GM21447 (cell line): ENCODE measurements around the gene KCTD3.

Experiments
- ATAC-seq: cut with Tn5 transposase; IDR thresholded peaks from one replicate; pipeline ENCODE4 v1.9.1; 2021; ENCODE audit not compliant: unreplicated experiment

KCTD3 gene

GRCh38 chr1:215650446-215651149, 83.5 kb downstream of the KCTD3 start:
- no peak for ATAC-seq

DNA sequence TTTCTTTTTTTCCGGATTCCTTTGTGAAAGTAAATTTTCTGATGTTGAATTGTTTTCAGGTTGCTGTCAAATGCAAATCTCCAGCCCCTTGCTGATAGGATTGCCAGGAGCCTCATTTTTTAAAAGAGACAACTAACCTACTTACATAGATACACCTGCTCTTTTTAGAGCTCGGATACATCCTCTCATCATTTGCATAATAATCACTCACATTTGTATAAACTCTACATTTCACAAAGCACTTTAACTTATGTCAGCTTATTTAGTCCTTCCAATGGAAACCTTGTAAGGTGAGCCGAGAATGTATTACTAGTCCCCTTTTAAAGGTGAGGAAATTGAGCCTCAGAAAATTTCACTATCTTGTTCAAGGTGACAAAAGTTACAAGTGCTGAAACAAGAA, 84.8 kb downstream of the KCTD3 start:
- ATAC-seq, result no peak

- ATAC-seq, result no peak
These were observed 85.3 kb downstream of the KCTD3 start for GRCh38 chr1:215652371-215652770.

DNA sequence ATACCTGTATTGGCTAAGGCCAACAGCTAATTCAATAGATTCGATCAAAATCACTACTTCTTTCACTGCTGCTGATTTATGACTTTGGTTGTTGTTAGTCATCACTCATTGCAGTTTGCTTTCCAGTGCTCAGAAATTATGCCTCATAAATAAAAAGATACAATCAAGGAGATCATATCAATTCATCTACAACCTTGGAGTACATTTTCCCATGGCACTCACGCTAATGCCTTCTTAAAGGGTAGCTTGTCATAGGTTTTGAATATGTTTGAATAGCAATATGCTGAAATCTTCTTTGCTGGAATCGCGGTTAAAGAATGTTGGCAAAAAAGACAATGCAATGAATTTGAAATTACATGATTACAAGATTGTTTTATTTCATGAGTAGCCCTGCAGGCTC, 89.9 kb downstream of the KCTD3 start:
- no peak for ATAC-seq

GRCh38 chr1:215660259-215660658, 93.2 kb downstream of the KCTD3 start:
- ATAC-seq, result no peak

DNA sequence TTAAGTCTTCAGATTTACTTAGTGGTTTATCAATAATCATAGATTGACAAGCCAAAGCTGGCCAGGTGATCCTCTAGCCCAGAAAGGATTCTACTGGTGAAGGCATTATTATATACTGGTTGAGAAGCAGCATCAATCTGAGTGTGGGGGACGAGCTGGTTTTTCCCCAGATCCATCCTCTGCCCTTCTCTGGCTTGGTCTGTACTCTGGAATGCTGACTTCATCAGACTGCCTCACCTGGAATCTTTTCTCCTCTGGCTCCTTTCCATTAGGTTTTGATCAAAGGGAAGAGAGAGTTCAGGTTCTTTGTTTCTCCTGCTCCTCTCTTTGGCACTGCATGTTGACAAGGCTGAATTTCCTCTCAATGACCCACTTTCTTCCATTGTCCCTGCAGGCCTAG, 93.9 kb downstream of the KCTD3 start:
- no peak for ATAC-seq

- no peak for ATAC-seq
These were observed 98.1 kb downstream of the KCTD3 start for GRCh38 chr1:215665215-215665614.

DNA sequence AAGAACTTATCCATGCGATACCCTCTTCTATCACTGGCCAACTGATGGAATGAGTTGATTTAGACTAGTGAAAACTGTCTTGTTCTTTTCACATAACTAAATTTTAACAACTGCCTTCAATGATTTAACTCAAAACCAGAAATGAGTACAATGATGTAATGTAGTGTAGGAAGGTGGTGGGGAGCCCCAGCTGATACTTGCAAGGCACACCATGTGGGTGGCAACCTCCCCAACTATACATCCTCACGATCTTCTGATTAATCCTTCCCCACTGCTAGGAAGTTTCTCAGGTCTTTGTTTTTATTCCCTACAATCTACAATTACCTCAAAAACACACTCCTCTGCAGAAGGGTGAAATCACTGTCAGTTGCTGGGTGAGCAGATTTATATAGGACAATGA, 100.7 kb downstream of the KCTD3 start:
- no peak for ATAC-seq

DNA sequence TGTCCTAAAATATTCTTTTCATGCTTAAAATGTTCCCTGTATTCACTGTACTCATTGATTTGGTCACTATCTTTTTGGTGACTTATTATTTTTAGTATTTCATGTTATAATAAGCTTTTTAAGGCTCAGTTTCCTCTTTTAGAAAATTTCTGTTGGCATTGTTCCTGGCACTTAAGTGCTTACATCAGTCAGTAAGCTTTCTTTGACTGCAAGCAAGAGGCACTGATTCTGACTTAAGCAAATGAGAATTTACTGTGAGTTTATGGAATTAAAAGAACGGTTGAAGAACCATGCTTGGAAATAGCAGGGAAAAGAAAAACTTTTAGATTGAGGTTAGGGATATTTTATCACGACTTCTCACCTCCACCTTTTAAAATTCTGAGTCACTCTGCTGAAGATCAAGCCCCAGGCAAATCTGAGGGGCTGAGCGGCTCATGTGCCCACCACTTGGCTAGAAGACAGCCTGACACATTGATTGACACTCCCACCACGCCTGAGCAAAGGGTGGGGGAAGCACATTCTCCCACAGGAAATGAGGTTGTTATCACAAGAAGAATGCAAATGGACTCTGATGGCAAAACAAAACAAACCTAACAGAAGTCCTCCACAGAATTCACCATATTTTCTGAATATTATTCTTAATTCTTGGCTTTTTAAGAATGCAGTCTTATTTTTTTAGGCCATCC, 102.8 kb downstream of the KCTD3 start:
- ATAC-seq, result no peak
